ENCODE measurements around the gene KCNJ12.
"Not testable (repeated sequence)": the region's sequence is repeated elsewhere in the genome, so short reads cannot be mapped to it uniquely, and the experiment has no call there.

Gene KCNJ12

GRCh38 chr17:21376081-21376758 is at the start of gene KCNJ12:
TSS of gene KCNJ12 (plus strand) at chr17:21376357. CDS start at chr17:21415343, 38,986 bp downstream.
- no peak for DNase-seq

- DNase-seq, result not testable (repeated sequence)
Observed at GRCh38 chr17:21327921-21328320, 48.2 kb upstream of the KCNJ12 start.

DNA sequence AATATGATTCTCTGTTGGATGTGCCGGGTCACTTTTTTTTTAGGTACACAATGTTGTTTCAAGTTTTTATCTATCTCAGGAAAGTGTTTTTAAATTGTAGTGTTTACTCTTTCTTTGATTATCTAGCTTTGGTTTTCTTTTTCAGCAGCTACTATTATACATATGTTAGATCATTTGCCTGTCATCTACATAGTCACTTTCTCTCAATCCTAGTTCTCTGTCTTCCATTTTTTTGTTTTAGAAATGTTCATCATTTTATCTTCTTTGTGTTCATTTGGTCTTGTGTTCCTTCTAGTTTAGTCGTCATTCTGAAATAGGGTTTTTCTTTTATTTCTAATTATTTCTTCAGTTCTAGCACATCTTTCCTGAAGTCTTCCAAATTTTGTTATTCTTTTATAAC is 47.4 kb upstream of the KCNJ12 start:
- DNase-seq, result not testable (repeated sequence)

- no peak for DNase-seq
Observed at GRCh38 chr17:21330436-21331160, 45.6 kb upstream of the KCNJ12 start.

DNA sequence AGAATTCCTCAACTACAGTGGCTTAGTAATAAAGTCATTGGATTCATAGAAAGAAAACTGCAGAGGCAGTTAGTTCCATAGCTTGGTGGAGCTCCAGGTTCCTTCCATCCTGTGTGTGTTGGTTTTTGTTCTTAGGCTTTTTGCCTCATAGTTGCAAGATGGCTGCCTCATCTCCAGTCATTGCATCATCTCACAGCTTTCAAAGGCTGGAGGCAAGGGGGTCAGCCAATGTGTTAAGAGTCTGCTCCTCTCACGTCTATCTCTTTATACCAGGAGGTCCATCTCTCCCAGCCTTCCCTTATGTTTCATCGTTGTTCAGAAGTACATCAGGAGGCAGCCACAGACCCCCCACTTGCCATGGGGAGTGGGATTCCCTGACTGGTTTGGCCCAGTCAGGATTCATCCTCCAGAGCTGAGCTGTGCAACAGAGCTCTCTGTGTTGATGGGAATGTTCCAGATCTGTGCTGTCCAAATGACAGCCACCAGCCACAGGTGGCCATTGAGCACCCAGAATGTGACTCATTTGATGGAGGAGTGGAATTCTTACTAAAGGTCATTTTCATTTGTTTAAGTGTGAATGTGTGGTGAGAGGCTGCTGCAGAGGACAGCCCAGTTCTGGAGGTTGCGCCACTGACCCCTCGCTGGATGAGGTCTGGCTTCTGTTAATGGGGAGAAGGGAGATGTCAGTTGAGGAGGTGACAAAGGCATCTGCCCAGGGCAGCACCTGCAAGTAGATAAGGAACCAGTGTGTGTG is 39.4 kb upstream of the KCNJ12 start:
- not testable (repeated sequence) for DNase-seq

- not testable (repeated sequence) for DNase-seq
Observed at GRCh38 chr17:21337981-21338625, 38.1 kb upstream of the KCNJ12 start.

DNA sequence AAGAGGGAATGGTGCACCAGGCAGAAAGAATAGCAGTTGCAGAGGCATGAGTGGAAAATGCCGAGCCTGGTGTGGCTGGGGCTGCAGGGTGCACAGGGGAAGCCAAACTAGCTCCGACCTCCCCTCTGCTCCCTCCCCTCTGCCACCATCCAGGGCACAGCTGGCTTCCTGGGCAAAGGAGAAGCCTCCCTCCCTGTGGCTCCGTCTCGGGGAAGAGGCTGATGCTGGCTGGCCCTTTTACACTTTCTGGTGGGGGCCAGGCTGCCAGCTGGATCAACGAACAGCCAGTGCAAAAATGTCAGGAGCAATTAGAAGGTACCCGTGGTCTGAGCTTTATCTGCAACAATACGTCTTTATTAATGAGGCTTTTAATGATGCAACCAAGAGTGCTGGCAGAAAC is 37.1 kb upstream of the KCNJ12 start:
- no peak for DNase-seq

GRCh38 chr17:21339571-21339970 is 36.6 kb upstream of the KCNJ12 start:
- DNase-seq, result not testable (repeated sequence)

- DNase-seq, result not testable (repeated sequence)
Observed at GRCh38 chr17:21340407-21340806, 35.8 kb upstream of the KCNJ12 start.

DNA sequence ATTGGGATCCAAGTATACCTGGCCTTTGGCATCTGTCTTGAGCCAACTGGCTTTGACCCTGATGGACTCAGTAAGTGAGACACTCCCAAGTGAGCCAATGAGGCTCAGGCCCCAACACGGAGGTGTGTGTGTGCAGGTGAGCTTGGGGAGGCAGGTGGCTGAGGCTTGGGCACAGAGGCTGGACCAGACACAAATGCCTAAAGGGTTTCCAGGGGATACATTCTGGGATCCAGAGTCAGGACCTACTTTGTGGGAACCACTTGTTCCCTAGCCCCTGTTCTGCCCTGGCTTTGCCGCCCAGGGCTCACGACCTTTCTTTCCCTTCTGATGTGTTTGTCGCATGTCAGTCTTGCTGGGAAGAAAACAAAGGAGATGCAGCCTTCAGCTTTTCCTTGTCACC is 34.9 kb upstream of the KCNJ12 start:
- DNase-seq, result not testable (repeated sequence)

GRCh38 chr17:21341925-21342540 is 34.1 kb upstream of the KCNJ12 start:
- DNase-seq, result not testable (repeated sequence)

- not testable (repeated sequence) for DNase-seq
Observed at GRCh38 chr17:21343061-21343949, 32.9 kb upstream of the KCNJ12 start.

DNA sequence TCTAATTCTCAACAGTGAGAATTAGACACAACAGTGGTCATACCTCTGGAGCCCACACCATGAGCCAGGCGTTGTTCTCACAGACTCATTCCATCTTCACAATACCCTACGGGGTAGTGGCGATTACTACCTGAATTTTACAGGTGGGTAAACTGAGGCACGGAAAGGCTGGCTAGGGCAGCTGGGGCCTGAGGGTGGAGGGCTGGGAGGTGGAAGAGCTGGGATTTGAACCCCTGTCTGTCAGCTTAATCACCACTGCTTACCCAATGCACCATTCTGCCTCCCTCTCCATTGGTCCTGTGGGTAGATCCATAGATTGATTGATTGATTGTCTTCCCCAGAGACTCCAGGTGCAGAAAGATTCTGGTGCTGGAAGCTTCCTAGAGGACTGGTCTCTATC is 31.4 kb upstream of the KCNJ12 start:
- DNase-seq, result not testable (repeated sequence)

DNA sequence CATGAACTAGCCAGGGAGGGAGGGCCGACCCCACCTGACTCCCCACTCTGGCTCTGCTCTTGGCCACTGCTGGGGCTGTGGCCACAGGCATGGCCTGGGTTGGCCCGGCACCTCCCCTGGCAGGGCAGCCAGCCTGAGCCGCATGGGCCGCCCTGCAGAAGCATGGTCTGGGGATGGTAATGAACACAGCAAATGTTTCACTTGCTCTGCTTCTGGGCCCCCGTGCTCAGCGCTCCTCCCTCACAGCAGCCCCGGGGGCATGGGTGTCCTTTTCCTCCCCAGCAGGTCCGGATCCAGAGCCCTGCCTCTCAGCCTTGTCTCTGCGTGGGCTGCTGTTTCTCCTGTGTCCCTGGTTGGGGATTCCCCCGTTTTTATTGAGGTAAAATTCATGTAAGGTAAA is 30.9 kb upstream of the KCNJ12 start:
- no peak for DNase-seq

DNA sequence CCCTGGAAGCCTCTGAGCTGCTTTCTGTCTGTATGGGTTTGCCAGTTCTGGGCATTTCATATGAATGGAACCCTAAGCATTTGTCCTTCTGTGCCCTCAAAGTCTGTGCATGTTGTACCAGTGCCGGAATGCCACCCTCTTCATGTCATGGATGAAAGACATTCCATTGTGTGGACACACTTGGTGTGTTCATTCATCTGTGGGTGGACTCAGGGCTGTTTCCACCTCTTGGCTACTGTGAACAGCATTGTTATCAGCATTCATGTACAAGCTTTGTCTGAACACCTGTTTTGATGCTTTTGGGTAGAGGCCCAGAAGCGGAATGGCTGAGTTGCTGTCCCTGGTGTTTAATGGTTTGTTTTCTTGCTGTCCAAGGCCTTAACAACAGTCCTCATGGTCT is 30.1 kb upstream of the KCNJ12 start:
- DNase-seq, result not testable (repeated sequence)

GRCh38 chr17:21346651-21347250 is 29.4 kb upstream of the KCNJ12 start:
- DNase-seq, result not testable (repeated sequence)

GRCh38 chr17:21347660-21348059 is 28.5 kb upstream of the KCNJ12 start:
- DNase-seq, result not testable (repeated sequence)

GRCh38 chr17:21348081-21348925 is 27.9 kb upstream of the KCNJ12 start:
- not testable (repeated sequence) for DNase-seq

- DNase-seq, result not testable (repeated sequence)
Observed at GRCh38 chr17:21348926-21349261, 27.3 kb upstream of the KCNJ12 start.

Measured in NCI-H2171 (cell line).